Activated T-cell treated with anti-CD3 and anti-CD28 coated beads, Interleukin-2, amount 50 U/mL, for 1 hour (primary cell): ENCODE data around the gene RNF135.
"Not testable (repeated sequence)": the region's sequence is repeated elsewhere in the genome, so short reads cannot be mapped to it uniquely, and the experiment has no call there.

ENCODE experiments used
- DNase-seq: peaks from one replicate; pipeline ENCODE4 v3.0.0-alpha.2; 2020

The RNF135 gene

GRCh38 chr17:30956764-30957374 lies 14.0 kb upstream of the RNF135 start:
- DNase-seq, result no peak

- DNase-seq, result no peak
Observed at GRCh38 chr17:30957741-30958140, 13.1 kb upstream of the RNF135 start.

GRCh38 chr17:30958187-30958586 lies 12.7 kb upstream of the RNF135 start:
- DNase-seq, result no peak

- DNase-seq, result no peak
Observed at GRCh38 chr17:30961209-30962188, 9.3 kb upstream of the RNF135 start.

- DNase-seq, result not testable (repeated sequence)
Observed at GRCh38 chr17:30964312-30964711, 6.5 kb upstream of the RNF135 start.

- DNase-seq, result no peak
Observed at GRCh38 chr17:30964876-30965275, 6.0 kb upstream of the RNF135 start.

- DNase-seq, result no peak
Observed at GRCh38 chr17:30965686-30966085, 5.2 kb upstream of the RNF135 start.

- not testable (repeated sequence) for DNase-seq
Observed at GRCh38 chr17:30967911-30968310, 2.9 kb upstream of the RNF135 start.

- peak; percentile 46 for DNase-seq
Observed at GRCh38 chr17:30969989-30970830, 629 bp upstream of the RNF135 start.

GRCh38 chr17:30975042-30975820 lies 4.4 kb downstream of the RNF135 start:
- DNase-seq, result no peak

- DNase-seq, result not testable (repeated sequence)
Observed at GRCh38 chr17:30979919-30980318, 9.1 kb downstream of the RNF135 start.

- no peak for DNase-seq
Observed at GRCh38 chr17:30981531-30982519, 11.0 kb downstream of the RNF135 start.

- no peak for DNase-seq
Observed at GRCh38 chr17:30982855-30983254, 12.0 kb downstream of the RNF135 start.

GRCh38 chr17:30990458-30990857 lies 19.6 kb downstream of the RNF135 start:
- no peak for DNase-seq

- DNase-seq, result no peak
Observed at GRCh38 chr17:30992551-30992950, 21.7 kb downstream of the RNF135 start.

GRCh38 chr17:30995347-30995746 lies 24.5 kb downstream of the RNF135 start:
- no peak for DNase-seq

GRCh38 chr17:30996486-30996885 lies 25.6 kb downstream of the RNF135 start:
- DNase-seq, result no peak

- DNase-seq, result no peak
Observed at GRCh38 chr17:30997270-30997669, 26.4 kb downstream of the RNF135 start.

GRCh38 chr17:30997842-30998241 lies 27.0 kb downstream of the RNF135 start:
- no peak for DNase-seq

- no peak for DNase-seq
Observed at GRCh38 chr17:31002047-31002446, 31.2 kb downstream of the RNF135 start.

- DNase-seq, result no peak
Observed at GRCh38 chr17:31003225-31003866, 32.5 kb downstream of the RNF135 start.
